ENCODE measurements around the gene FARP1. TPM values are rescaled to one million over a fixed set of nuclear protein-coding genes. Genes with fewer than 3 reads are reported as not detected.

Gene FARP1
- total RNA-seq, 4 donors from 2014 or later: 13.1 to 71.2 (median 46.6) TPM

DNA sequence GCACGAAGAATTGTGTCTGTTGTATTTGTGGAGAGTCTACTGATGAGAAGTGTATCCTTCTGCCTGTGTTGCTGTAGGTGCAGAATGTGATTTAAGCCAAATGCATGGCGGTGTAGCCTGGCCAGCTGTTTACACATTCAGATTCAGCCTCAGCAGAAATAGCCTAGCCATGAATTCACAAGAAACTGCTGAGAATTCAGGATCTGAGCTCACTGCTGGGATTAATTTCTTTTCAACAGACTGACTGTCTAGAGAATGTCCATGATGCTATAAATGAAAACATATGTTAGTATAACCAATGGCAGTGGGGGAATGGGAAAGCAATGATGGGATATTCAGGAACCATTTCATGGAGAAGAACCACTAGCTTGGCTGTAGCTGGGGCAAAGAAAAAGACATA lies 111.6 kb downstream of the FARP1 start:
- Histone ChIP-seq H3K36me3 (no peaks in the 10 kb centered on the region), H3K4me3 (no peak overlapping the region), H3K27me3 (no peaks in the 10 kb centered on the region), H3K9me3 (no peaks in the 10 kb centered on the region), H3K27ac (no peak overlapping the region), H3K4me1 (no peaks in the 10 kb centered on the region)
- no peak for DNase-seq
- TF ChIP-seq POLR2A (IDR thresholded peaks at IDR 0.05): no peak
- TF ChIP-seq, protein P1, sequence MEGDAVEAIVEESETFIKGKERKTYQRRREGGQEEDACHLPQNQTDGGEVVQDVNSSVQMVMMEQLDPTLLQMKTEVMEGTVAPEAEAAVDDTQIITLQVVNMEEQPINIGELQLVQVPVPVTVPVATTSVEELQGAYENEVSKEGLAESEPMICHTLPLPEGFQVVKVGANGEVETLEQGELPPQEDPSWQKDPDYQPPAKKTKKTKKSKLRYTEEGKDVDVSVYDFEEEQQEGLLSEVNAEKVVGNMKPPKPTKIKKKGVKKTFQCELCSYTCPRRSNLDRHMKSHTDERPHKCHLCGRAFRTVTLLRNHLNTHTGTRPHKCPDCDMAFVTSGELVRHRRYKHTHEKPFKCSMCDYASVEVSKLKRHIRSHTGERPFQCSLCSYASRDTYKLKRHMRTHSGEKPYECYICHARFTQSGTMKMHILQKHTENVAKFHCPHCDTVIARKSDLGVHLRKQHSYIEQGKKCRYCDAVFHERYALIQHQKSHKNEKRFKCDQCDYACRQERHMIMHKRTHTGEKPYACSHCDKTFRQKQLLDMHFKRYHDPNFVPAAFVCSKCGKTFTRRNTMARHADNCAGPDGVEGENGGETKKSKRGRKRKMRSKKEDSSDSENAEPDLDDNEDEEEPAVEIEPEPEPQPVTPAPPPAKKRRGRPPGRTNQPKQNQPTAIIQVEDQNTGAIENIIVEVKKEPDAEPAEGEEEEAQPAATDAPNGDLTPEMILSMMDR (IDR thresholded peaks at IDR 0.05): no peak
- intact Hi-C loops (cut with DNase I; ENCODE audit: low total_unique reads): no loop called here

DNA sequence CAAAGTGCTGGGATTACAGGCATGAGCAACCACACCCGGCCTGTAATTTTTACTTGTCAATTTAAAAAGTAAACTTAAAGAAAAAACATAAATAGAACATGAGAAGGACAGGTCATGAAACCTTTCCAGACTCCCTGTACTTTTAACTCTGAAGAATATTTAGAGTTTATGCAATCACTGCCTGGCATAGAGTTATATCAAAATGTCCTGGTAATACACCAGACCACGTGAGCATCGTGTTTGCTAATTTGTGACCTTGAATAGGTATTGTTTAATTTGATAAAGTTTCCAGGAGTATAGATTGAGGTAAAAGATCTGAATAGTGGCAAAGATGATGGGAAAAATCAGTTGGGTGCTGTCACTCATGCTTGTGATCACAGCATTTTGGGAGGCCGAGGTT lies 115.3 kb downstream of the FARP1 start:
- no peaks in the 10 kb centered on the region for H3K9me3 ChIP-seq
- H3K4me3 ChIP-seq: no peak overlapping the region
- H3K27ac ChIP-seq: no peak overlapping the region
- H3K27me3 ChIP-seq: no peaks in the 10 kb centered on the region
- no peak for DNase-seq
- intact Hi-C loops (cut with DNase I; ENCODE audit: low total_unique reads): no loop called here
- no peaks in the 10 kb centered on the region for H3K4me1 ChIP-seq
- TF ChIP-seq, protein P1 (IDR thresholded peaks at IDR 0.05): no peak
- TF ChIP-seq POLR2A (IDR thresholded peaks at IDR 0.05): no peak
- H3K36me3 ChIP-seq: no peaks in the 10 kb centered on the region

DNA sequence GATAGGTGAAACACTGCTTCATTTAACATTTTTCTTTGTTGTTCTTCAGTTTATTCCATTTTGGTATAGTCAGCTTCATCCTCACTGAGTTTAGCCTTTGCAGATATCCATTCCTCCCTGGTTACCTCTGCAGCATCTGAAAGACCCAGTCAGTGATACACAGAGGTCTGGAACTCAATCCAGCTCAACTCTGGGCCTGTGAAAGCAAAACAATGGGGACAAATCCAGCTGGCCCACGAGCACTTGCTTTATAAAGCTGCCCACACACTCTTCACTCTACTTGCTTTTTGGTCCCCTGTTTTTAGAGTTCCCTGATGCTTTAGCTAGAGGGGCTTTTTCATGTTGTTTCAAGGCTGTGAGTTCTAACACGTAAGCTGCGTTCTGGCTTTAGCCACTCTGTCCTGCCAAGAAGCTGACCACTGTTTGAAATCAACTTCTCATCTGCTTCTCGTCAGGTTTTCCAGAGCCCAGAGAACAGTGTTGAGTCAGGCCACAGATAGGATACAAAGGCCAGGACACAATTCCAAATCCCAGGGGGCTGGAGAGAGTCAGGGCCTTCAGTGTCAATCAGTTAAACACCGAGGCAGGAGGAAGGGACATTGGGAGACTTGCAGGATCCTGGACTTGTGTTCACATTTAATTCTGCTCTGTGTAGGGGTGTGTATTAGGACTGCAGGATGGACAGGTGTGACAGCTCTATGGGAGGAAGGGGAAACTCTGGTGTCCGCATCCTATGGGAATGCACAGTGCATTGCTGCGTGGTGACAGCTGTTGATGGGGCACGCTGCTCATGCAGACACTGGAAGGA lies 117.7 kb downstream of the FARP1 start:
- Histone ChIP-seq H3K9me3 (no peaks in the 10 kb centered on the region), H3K4me3 (no peak overlapping the region), H3K36me3 (no peaks in the 10 kb centered on the region), H3K4me1 (no peaks in the 10 kb centered on the region), H3K27me3 (no peaks in the 10 kb centered on the region), H3K27ac (no peak overlapping the region)
- no peak for DNase-seq
- TF ChIP-seq, protein P1 (IDR thresholded peaks at IDR 0.05): no peak
- TF ChIP-seq POLR2A (IDR thresholded peaks at IDR 0.05): no peak
- intact Hi-C loops (cut with DNase I; ENCODE audit: low total_unique reads): no loop called here

DNA sequence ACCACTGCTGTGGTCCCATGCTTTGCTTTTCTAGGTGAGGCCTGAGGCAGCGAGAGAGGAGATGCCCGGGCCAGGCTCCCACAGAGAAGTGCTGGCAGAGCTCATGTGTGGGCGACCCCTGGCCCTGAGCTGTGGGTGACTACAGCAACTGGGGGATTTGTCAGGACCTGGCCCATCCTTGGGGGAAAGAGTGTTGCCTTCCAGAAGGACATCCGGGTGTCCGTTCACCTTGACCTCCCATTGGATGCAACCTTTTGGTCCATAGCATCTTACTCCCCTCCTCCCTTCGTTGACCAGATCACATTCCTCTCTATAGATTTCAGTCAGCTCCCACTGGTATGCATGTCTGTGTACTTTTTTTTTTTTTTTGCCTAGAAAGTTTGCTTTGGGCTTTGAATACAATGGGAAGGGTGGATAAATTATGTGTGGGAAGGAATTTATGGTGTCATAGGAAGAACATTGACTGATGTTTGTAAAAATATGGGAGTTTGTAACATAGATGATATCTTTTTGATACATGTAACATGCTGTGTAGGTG lies 118.3 kb downstream of the FARP1 start:
- Histone ChIP-seq H3K4me3 (no peak overlapping the region), H3K9me3 (no peaks in the 10 kb centered on the region), H3K36me3 (no peaks in the 10 kb centered on the region), H3K27me3 (no peaks in the 10 kb centered on the region), H3K4me1 (no peaks in the 10 kb centered on the region), H3K27ac (no peak overlapping the region)
- TF ChIP-seq POLR2A (IDR thresholded peaks at IDR 0.05): no peak
- TF ChIP-seq, protein P1 (IDR thresholded peaks at IDR 0.05): no peak
- intact Hi-C loops (cut with DNase I; ENCODE audit: low total_unique reads): no loop called here
- no peak for DNase-seq

DNA sequence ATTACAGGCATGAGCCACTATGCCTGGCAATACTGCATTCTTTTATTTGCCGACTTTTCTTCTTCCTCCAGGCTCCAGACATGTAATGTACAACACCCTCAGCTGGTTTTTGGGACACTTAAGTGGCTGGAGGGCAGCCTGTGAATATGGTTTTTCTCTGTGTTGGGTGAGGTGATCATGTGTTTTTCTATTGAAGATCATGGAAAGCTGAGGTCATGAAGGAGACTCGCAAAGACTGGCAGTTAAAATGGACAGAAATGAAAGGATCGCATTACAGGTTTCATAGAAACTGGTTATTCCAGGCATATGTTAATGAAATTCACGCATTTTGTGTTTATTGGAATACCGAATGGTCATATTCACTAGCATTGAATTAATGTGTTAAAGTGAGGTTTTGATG lies 119.4 kb downstream of the FARP1 start:
- no peaks in the 10 kb centered on the region for H3K9me3 ChIP-seq
- no peaks in the 10 kb centered on the region for H3K36me3 ChIP-seq
- DNase-seq: no peak
- intact Hi-C loops (cut with DNase I; ENCODE audit: low total_unique reads): no loop called here
- H3K4me1 ChIP-seq: no peaks in the 10 kb centered on the region
- H3K4me3 ChIP-seq: no peak overlapping the region
- H3K27me3 ChIP-seq: no peaks in the 10 kb centered on the region
- H3K27ac ChIP-seq: no peak overlapping the region
- no peak for TF ChIP-seq POLR2A (IDR thresholded peaks at IDR 0.05)
- TF ChIP-seq, protein P1 (IDR thresholded peaks at IDR 0.05): no peak
